ENCODE measurements around the gene HOXB3.

DNA sequence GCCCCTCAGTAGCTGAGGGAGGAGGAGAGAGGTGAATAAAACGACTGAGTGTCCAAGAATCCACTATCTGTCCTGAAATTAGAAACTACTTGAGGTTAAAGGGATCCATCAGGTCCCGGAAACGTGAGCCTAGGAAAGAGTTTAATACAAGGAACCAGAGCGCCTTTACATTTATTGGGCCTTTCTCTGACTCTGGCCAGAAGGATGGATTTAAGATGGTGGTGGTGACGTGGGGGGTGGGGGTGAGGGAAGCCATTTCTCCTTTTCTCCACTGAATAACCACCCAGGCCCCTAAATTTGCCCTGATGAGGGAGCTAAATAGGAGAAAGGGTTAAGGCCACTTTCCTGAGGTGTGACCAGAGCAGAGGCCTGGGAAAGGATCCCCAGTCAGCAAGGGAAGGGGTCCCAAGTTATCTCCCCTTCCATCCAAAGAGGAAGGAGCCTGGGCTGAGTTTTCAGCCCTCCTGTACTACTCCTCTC lies 37.1 kb upstream of the HOXB3 start:
- TF ChIP-seq ZNF510 (tag by site-specific recombination; IDR thresholded peaks at IDR 0.05; ENCODE audit: insufficient replicate concordance) (no peak), ZSCAN16 (tag by site-specific recombination; IDR thresholded peaks at IDR 0.05) (no peak)
- TF ChIP-seq, protein P1, sequence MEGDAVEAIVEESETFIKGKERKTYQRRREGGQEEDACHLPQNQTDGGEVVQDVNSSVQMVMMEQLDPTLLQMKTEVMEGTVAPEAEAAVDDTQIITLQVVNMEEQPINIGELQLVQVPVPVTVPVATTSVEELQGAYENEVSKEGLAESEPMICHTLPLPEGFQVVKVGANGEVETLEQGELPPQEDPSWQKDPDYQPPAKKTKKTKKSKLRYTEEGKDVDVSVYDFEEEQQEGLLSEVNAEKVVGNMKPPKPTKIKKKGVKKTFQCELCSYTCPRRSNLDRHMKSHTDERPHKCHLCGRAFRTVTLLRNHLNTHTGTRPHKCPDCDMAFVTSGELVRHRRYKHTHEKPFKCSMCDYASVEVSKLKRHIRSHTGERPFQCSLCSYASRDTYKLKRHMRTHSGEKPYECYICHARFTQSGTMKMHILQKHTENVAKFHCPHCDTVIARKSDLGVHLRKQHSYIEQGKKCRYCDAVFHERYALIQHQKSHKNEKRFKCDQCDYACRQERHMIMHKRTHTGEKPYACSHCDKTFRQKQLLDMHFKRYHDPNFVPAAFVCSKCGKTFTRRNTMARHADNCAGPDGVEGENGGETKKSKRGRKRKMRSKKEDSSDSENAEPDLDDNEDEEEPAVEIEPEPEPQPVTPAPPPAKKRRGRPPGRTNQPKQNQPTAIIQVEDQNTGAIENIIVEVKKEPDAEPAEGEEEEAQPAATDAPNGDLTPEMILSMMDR (tag by site-specific recombination; IDR thresholded peaks at IDR 0.05), result no peak

Data from HEK293 (cell line).